ENCODE measurements around the gene TBR1.

Gene TBR1

GRCh38 chr2:161415034-161415986 lies 787 bp upstream of the TBR1 start:
- DNase-seq, result no peak

GRCh38 chr2:161416708-161417437 lies 776 bp downstream of the TBR1 start:
- no peak for DNase-seq

- no peak for DNase-seq
These were observed 1.6 kb downstream of the TBR1 start for GRCh38 chr2:161417438-161418274.

GRCh38 chr2:161418275-161418714 lies 2.2 kb downstream of the TBR1 start:
- no peak for DNase-seq

GRCh38 chr2:161418715-161419637 lies 2.9 kb downstream of the TBR1 start:
- no peak for DNase-seq

- DNase-seq, result no peak
These were observed 3.6 kb downstream of the TBR1 start for GRCh38 chr2:161419638-161420190.

GRCh38 chr2:161420406-161421074 lies 4.4 kb downstream of the TBR1 start:
- no peak for DNase-seq

GRCh38 chr2:161421686-161422085 lies 5.6 kb downstream of the TBR1 start:
- no peak for DNase-seq

GRCh38 chr2:161422816-161423403 lies 6.8 kb downstream of the TBR1 start:
- no peak for DNase-seq

- DNase-seq, result no peak
These were observed 7.6 kb downstream of the TBR1 start for GRCh38 chr2:161423421-161424393.

GRCh38 chr2:161424394-161424769 lies 8.3 kb downstream of the TBR1 start:
- no peak for DNase-seq

- DNase-seq, result no peak
These were observed 9.0 kb downstream of the TBR1 start for GRCh38 chr2:161424891-161425727.

GRCh38 chr2:161425728-161426454 lies 9.8 kb downstream of the TBR1 start:
- DNase-seq, result no peak

GRCh38 chr2:161426455-161426921 lies 10.4 kb downstream of the TBR1 start:
- no peak for DNase-seq

GRCh38 chr2:161426922-161427663 lies 11.0 kb downstream of the TBR1 start:
- no peak for DNase-seq

GRCh38 chr2:161427664-161428587 lies 11.8 kb downstream of the TBR1 start:
- no peak for DNase-seq

All from NCI-H2029 treated with DMSO at 0.1 percent for 48 hours (cell line).